ENCODE measurements around the gene ECD. TPM values are rescaled to one million over a fixed set of nuclear protein-coding genes. Genes with fewer than 3 reads are reported as not detected.

Gene ECD
- polyA plus RNA-seq, 1 of the 3 experiments (the other 2 are of a cell fraction), result 21.4 TPM

- H3F3A ChIP-seq (replicated peaks; ENCODE audit: insufficient read depth), result peaks cover 29% of the 10 kb centered on the region
- peak overlapping the region; percentile 80 for H2AFZ ChIP-seq (ENCODE audit: low read depth)
- peaks cover 4% of the 10 kb centered on the region in 2 experiments; a peak in 3 of 4 replicates for H3K4me1 ChIP-seq (ENCODE audit: control insufficient read depth in 1 of 2, insufficient read depth in 2 of 2, low read depth in 1 of 2, low read length in 1 of 2)
- CTCF ChIA-PET, result interaction anchor here (0.7 to 2.2 kb wide), 12 partner anchors 12 to 732 kb away, joined by 3 to 19 read pairs (median 4); partner anchors contain the start of genes FAM149B1 and NUDT13
- H3K27me3 ChIP-seq (ENCODE audit: insufficient read depth), result no peaks in the 10 kb centered on the region
- H3K4me2 ChIP-seq, result peak overlapping the region; percentile 88
- 0 out of 2 replicates have a peak, but pooled peaks cover 3% of the 10 kb centered on the region for H4K20me1 ChIP-seq (ENCODE audit: insufficient read depth)
- H3K36me3 ChIP-seq (replicated peaks in 1 of 2; ENCODE audit: control insufficient read depth in 1 of 2, insufficient read depth in 2 of 2, low read length in 1 of 2), result peaks cover 0 to 4% of the 10 kb centered on the region in 2 experiments
- WGBS (ENCODE audit: low lambda C conversion rate), result under 1% methylated on average over 14 of the region's 14 CpGs
- peak overlapping the region; percentile 92 for H3K9ac ChIP-seq
- H3K9me2 ChIP-seq, result no peaks in the 10 kb centered on the region
- 0 out of 2 replicates have a peak, but pooled peaks have one; percentile 46 for TF ChIP-seq REST (IDR thresholded peaks at IDR 0.05; ENCODE audit: low read depth, low read length)
- TF ChIP-seq, protein P1, sequence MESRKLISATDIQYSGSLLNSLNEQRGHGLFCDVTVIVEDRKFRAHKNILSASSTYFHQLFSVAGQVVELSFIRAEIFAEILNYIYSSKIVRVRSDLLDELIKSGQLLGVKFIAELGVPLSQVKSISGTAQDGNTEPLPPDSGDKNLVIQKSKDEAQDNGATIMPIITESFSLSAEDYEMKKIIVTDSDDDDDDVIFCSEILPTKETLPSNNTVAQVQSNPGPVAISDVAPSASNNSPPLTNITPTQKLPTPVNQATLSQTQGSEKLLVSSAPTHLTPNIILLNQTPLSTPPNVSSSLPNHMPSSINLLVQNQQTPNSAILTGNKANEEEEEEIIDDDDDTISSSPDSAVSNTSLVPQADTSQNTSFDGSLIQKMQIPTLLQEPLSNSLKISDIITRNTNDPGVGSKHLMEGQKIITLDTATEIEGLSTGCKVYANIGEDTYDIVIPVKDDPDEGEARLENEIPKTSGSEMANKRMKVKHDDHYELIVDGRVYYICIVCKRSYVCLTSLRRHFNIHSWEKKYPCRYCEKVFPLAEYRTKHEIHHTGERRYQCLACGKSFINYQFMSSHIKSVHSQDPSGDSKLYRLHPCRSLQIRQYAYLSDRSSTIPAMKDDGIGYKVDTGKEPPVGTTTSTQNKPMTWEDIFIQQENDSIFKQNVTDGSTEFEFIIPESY (IDR thresholded peaks at IDR 0.05; ENCODE audit: borderline replicate concordance, low read depth), result no peak
- no peak for TF ChIP-seq RAD21 (IDR thresholded peaks at IDR 0.05; ENCODE audit: low read length)
- peak; percentile 46; the same call in 1 of the 2 replicates for TF ChIP-seq SIN3A (IDR thresholded peaks at IDR 0.05; ENCODE audit: borderline replicate concordance, low read depth, low read length)
- 0 out of 2 replicates have a peak, but pooled peaks have one; percentile 44 for TF ChIP-seq TEAD4 (IDR thresholded peaks at IDR 0.05; ENCODE audit: borderline replicate concordance, insufficient read depth)
- TF ChIP-seq POLR2AphosphoS5 (IDR thresholded peaks at IDR 0.05; ENCODE audit: low read depth, low read length), result peak; percentile 63; the same call in 1 of the 2 replicates
- peak; percentile 67 for TF ChIP-seq TAF1 (IDR thresholded peaks at IDR 0.05; ENCODE audit: borderline replicate concordance, low read depth, low read length)
- TF ChIP-seq CHD2 (IDR thresholded peaks at IDR 0.05; ENCODE audit: low read length, partially characterized antibody), result peak; percentile 79
- TF ChIP-seq MAX (IDR thresholded peaks at IDR 0.05; ENCODE audit: low read depth), result peak; percentile 37; the same call in 1 of the 2 replicates
- peak overlapping the region; percentile 96 to 97 for H3K27ac ChIP-seq (ENCODE audit: low read depth in 2 of 2, low read length in 1 of 2)
- H3K79me2 ChIP-seq (ENCODE audit: insufficient read depth), result peaks cover 52% of the 10 kb centered on the region
- no peaks in the 10 kb centered on the region for H3K9me3 ChIP-seq
- DNase-seq, result peak; percentile 39
- POLR2A ChIA-PET, result interaction anchor here (1.5 to 2.7 kb wide), 2 partner anchors 15 to 403 kb away, joined by 3 to 16 read pairs; partner anchors contain the start of genes MCU and NUDT13
- peak overlapping the region; percentile 84 to 87 for H3K4me3 ChIP-seq (ENCODE audit: low read depth in 2 of 2, low read length in 1 of 2)
Observed at GRCh38 chr10:73095481-73096021, 72.3 kb downstream of the ECD start.
